ENCODE results near the gene SUN1.
"Not testable (repeated sequence)": the region's sequence is repeated elsewhere in the genome, so short reads cannot be mapped to it uniquely, and the experiment has no call there.

The SUN1 gene

DNA sequence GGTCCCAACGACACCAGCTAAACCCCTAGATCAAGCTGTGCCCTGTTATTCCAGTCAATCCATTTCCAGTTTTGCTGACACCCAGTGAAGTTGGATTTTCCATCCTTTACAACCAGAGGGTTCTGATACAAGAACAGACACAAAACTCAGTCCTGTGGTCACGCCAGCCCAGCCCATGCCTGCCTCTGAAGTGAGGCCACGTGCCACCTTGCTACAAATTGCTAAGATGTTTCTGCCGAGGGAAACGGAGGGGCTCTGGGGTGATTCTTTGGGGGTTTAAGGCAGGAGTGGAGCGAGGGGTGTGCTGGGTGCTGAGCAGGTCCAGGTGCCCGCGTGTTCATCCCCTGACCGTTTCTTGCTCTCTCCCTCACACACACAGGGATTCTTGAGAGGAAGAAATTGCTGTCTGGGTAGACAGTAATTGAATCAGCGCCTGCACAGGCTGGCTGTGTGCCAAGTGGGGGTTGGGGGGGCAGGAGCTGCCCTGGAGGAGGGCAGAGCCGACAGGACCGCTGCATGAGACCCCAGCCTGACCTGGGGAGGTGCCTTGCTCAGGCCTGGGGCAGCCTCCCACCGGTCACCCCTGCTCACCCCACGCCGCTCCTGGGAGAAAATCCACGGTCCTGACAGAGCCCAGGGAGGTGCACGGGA, 84.1 kb downstream of the SUN1 start:
- in situ Hi-C loops (cut with HindIII; ENCODE audit: low sequenced_read_pairs): no loop called here

DNA sequence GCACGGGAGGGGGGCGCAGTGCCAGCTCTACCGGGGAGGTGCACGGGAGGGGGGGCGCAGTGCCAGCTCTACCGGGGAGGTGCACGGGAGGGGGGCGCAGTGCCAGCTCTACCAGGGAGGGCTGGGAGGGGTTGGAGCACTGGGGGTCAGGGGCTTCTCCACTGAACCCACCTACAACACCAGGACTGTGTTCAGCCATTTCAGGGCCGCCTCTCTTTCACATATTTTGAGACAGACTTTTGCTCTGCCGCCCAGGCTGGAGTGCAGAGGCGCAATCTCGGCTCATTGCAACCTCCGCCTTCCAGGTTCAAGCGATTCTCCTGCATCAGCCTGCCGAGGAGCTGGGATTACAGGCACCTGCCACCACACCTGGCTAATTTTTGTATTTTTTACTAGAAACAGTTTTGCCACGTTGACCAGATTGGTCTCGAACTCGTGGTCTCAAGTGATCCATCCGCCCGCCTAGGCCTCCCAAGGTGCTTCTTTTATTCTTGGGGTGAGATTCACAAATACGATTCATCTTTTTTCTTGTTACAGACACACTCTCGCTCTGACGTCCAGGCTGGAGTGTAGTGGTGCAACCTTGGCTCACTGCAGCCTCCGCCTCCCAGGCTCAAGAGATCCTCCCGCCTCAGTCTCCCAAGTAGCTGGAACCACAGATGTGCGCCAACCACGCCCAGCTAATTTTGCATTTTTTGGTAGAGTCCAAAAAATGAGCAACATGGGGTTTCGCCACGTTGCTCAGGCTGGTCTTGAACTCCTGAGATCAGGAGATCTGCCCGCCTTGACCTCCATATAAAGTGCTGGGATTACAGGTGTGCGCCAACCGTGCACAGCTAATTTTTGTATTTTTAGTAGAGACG, 85.2 kb downstream of the SUN1 start:
- in situ Hi-C loops (cut with HindIII; ENCODE audit: low sequenced_read_pairs): no loop called here

GRCh38 chr7:918118-918425, 85.8 kb downstream of the SUN1 start:
- in situ Hi-C loops (cut with HindIII; ENCODE audit: low sequenced_read_pairs): no loop called here

- in situ Hi-C loops (cut with HindIII; ENCODE audit: low sequenced_read_pairs): no loop called here
Measured at GRCh38 chr7:918441-919113, 86.3 kb downstream of the SUN1 start.

DNA sequence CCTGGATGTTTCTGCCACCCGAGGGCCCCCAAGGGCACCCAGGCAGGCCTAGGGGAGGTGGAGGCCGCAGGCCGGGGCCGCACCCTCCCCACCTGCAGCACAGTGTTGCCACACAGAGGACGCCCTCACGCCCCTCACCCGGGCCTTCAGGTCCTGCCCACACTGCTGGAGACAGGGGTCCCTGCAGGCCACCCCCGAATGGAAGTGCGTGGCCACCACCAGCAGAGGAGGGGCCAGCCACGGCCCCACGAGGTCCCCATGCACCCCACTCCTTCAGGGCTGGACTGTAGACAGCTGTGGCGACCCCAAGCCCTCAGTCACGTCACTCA, 86.8 kb downstream of the SUN1 start:
- in situ Hi-C loops (cut with HindIII; ENCODE audit: low sequenced_read_pairs): no loop called here

DNA sequence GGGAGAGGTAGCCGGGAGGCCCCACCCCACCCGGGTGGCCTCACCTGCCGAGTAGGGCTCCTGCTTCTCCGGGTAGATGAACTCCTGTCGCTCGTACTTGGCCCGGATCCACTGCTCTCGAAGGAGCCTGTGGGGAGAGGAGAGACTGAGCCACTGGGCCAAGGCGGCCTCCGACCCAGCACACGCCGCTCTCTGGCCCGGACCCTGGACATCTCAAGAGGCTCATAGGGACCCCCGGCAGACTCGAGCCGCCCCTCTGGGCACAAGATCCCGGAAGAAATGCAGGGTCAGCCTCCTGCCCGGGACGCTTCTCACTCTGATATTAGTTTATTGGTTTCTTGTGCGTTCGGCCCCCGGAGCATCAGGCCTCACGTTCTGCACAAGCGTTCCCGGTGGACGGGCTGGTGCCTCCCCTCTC, 87.7 kb downstream of the SUN1 start:
- in situ Hi-C loops (cut with HindIII; ENCODE audit: low sequenced_read_pairs): no loop called here

GRCh38 chr7:920351-921070, 88.2 kb downstream of the SUN1 start:
- in situ Hi-C loops (cut with HindIII; ENCODE audit: low sequenced_read_pairs): no loop called here

- in situ Hi-C loops (cut with HindIII; ENCODE audit: low sequenced_read_pairs): no loop called here
Measured at GRCh38 chr7:921071-921461, 88.8 kb downstream of the SUN1 start.

- in situ Hi-C loops (cut with HindIII; ENCODE audit: low sequenced_read_pairs): no loop called here
Measured at GRCh38 chr7:921581-922333, 89.5 kb downstream of the SUN1 start.

DNA sequence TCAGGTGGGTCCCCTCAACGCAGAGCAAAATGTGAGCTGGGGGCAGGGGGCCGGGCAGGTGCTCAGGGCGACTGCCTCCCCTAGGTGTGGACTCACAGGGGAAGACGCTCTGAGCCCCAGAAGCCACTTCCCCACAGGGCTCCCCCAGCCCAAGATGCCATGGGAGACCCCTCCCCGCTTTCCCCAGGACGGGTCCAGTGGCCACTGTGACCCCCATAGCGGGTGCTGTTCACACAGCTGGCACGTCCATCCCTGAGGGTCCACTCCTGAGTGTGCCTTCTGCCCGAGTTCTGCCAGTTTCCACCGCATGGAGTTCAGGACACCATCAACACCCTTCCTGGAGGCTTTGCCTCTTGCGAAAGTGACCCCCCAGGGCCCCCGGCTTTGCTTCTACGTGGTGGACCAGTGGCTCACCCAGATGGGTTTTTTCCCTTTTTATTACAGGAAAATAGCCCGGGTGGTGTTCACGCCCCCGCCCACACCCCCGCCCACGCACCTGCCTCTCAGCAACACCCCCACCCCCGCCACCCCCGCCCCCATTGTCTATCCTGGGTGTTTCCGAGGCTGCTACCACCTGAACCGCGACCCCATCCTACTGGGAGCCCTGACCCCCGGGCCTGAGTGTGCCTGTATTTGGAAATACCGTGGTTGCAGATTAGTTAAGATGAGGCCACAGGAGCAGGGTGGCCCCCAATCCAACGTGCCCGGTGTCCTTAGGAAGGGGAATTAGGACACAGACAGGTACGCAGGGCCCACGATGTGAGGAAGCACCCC, 90.2 kb downstream of the SUN1 start:
- in situ Hi-C loops (cut with HindIII; ENCODE audit: low sequenced_read_pairs): no loop called here

GRCh38 chr7:923108-924041, 91.1 kb downstream of the SUN1 start:
- in situ Hi-C loops (cut with HindIII; ENCODE audit: low sequenced_read_pairs): no loop called here

DNA sequence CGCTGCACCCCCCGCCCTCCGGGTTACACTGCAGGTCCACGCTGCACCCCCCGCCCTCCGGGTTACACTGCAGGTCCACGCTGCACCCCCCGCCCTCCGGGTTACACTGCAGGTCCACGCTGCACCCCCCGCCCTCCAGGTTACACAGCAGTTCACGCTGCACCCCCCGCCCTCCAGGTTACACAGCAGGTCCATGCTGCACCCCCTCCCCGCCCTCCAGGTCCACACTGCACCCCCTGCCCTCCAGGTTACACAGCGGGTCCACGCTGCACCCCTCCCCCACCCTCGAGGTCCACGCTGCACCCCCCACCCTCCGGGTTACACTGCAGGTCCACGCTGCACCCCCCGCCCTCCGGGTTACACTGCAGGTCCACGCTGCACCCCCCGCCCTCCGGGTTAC, 91.8 kb downstream of the SUN1 start:
- in situ Hi-C loops (cut with HindIII; ENCODE audit: low sequenced_read_pairs): not testable (repeated sequence)
